C4-2B (cell line): ENCODE results near the gene SREBF2.

Source experiments
- CTCF ChIP-seq: fragments of 450-650 bp; conservative IDR thresholded peaks from 2 replicates; pipeline ENCODE4 v1.5.1; 2017; ENCODE audit warnings: mild to moderate bottlenecking
- ZFX ChIP-seq: fragments of 450-650 bp; IDR thresholded peaks from 2 replicates; pipeline ENCODE4 v1.6.1; 2017

DNA sequence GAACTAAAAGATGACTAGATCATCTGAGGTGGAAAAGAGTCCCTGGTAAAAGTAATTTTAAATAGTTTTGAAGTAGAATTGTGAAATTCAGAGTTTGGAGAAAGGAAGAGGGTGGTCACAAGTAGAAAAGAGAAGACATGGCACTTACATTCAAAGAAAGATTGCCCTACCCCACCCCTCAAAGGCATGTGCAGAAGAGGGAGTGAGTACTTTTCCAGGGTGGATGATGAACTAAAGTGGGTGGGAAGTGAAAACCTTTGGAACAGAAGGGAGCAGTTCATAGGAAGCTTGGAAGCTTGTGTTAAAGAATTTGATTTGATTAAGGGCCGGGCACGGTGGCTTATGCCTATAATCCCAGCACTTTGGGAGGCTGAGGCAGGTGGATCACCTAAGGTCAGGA lies 23.6 kb downstream of the SREBF2 start:
- TF ChIP-seq ZFX (no peak), CTCF (no peak)
